HL-60/S4 treated with retinoic acid at 250 ng/mL for 4 days and 3 days (cell line): ENCODE measurements around the gene PLEK2.
"Not testable (repeated sequence)": the region's sequence is repeated elsewhere in the genome, so short reads cannot be mapped to it uniquely, and the experiment has no call there.

Experiments used
- in situ Hi-C: fragments of 300-500 bp; cut with MboI; formaldehyde crosslinking; loops from 2 replicates; pipeline ENCODE4 v1.7.0; 2022; ENCODE audit warnings: low sequenced_read_pairs

The PLEK2 gene

GRCh38 chr14:67429510-67430205 is 17.7 kb upstream of the PLEK2 start:
- in situ Hi-C loops = loop anchor here (25.0 kb wide), 1 partner anchor 283 kb away; the partner anchor contains the start of gene RDH12

- in situ Hi-C loops = loop anchor here (25.0 kb wide), 1 partner anchor 284 kb away; the partner anchor contains the start of gene RDH12
These were observed 16.6 kb upstream of the PLEK2 start for GRCh38 chr14:67428501-67429031.

- in situ Hi-C loops = loop anchor here (25.0 kb wide), 1 partner anchor 285 kb away; the partner anchor contains the start of gene RDH12
These were observed 15.1 kb upstream of the PLEK2 start for GRCh38 chr14:67426983-67427606.

GRCh38 chr14:67426161-67426560 is 14.2 kb upstream of the PLEK2 start:
- in situ Hi-C loops = loop anchor here (25.0 kb wide), 1 partner anchor 286 kb away; the partner anchor contains the start of gene RDH12

- in situ Hi-C loops = loop anchor here (25.0 kb wide), 1 partner anchor 287 kb away; the partner anchor contains the start of gene RDH12
These were observed 13.6 kb upstream of the PLEK2 start for GRCh38 chr14:67425608-67426007.

- in situ Hi-C loops = no loop called here
These were observed 12.6 kb upstream of the PLEK2 start for GRCh38 chr14:67424539-67424938.

- in situ Hi-C loops = no loop called here
These were observed 11.5 kb upstream of the PLEK2 start for GRCh38 chr14:67423424-67423823.

GRCh38 chr14:67421356-67422224 is 9.6 kb upstream of the PLEK2 start:
- in situ Hi-C loops = no loop called here

- in situ Hi-C loops = no loop called here
These were observed 8.3 kb upstream of the PLEK2 start for GRCh38 chr14:67420102-67420739.

- in situ Hi-C loops = no loop called here
These were observed 6.6 kb upstream of the PLEK2 start for GRCh38 chr14:67418401-67419191.

GRCh38 chr14:67417633-67418032 is 5.7 kb upstream of the PLEK2 start:
- in situ Hi-C loops = no loop called here

- in situ Hi-C loops = no loop called here
These were observed 4.8 kb upstream of the PLEK2 start for GRCh38 chr14:67416810-67417209.

- in situ Hi-C loops = no loop called here
These were observed 4.1 kb upstream of the PLEK2 start for GRCh38 chr14:67416085-67416484.

- in situ Hi-C loops = not testable (repeated sequence)
These were observed 3.6 kb upstream of the PLEK2 start for GRCh38 chr14:67415610-67416009.

- in situ Hi-C loops = no loop called here
These were observed 2.1 kb upstream of the PLEK2 start for GRCh38 chr14:67413806-67414769.

- in situ Hi-C loops = no loop called here
These were observed 595 bp downstream of the PLEK2 start for GRCh38 chr14:67411370-67411769.

- in situ Hi-C loops = no loop called here
These were observed 1.7 kb downstream of the PLEK2 start for GRCh38 chr14:67410313-67410712.

- in situ Hi-C loops = no loop called here
These were observed 2.5 kb downstream of the PLEK2 start for GRCh38 chr14:67409461-67409860.
